ENCODE results near the gene ZNF460.

Gene ZNF460

GRCh38 chr19:57327993-57328392, 47.7 kb downstream of the ZNF460 start:
- DNase-seq, result no peak
- Histone ChIP-seq H3K27ac (ENCODE audit: insufficient read depth, low read length, poor library complexity, severe bottlenecking) (no peak overlapping the region), H3K27me3 (replicated peaks; ENCODE audit: control insufficient read depth, insufficient read depth, low read length, poor library complexity, severe bottlenecking) (no peaks in the 10 kb centered on the region), H3K4me1 (ENCODE audit: control insufficient read depth, insufficient read depth, low read length, poor library complexity, severe bottlenecking) (peaks cover 4% of the 10 kb centered on the region), H3K9me3 (ENCODE audit: control insufficient read depth, low read length) (peaks cover 21% of the 10 kb centered on the region), H3K36me3 (ENCODE audit: control insufficient read depth, insufficient read depth, low read length) (peaks cover 58% of the 10 kb centered on the region), H3K4me3 (ENCODE audit: insufficient read depth, low read depth, low read length, poor library complexity, severe bottlenecking) (no peak overlapping the region)

- no peak overlapping the region for H3K4me3 ChIP-seq (ENCODE audit: insufficient read depth, low read depth, low read length, poor library complexity, severe bottlenecking)
- H3K9me3 ChIP-seq (ENCODE audit: control insufficient read depth, low read length), result no peaks in the 10 kb centered on the region
- peaks cover 4% of the 10 kb centered on the region for H3K4me1 ChIP-seq (ENCODE audit: control insufficient read depth, insufficient read depth, low read length, poor library complexity, severe bottlenecking)
- no peak for DNase-seq
- no peaks in the 10 kb centered on the region for H3K27me3 ChIP-seq (replicated peaks; ENCODE audit: control insufficient read depth, insufficient read depth, low read length, poor library complexity, severe bottlenecking)
- H3K27ac ChIP-seq (ENCODE audit: insufficient read depth, low read length, poor library complexity, severe bottlenecking), result no peak overlapping the region
- no peaks in the 10 kb centered on the region for H3K36me3 ChIP-seq (ENCODE audit: control insufficient read depth, insufficient read depth, low read length)
These were observed 53.9 kb downstream of the ZNF460 start for GRCh38 chr19:57334191-57334590.

- H3K27me3 ChIP-seq (replicated peaks; ENCODE audit: control insufficient read depth, insufficient read depth, low read length, poor library complexity, severe bottlenecking), result no peaks in the 10 kb centered on the region
- H3K27ac ChIP-seq (ENCODE audit: insufficient read depth, low read length, poor library complexity, severe bottlenecking), result no peak overlapping the region
- no peak overlapping the region for H3K4me3 ChIP-seq (ENCODE audit: insufficient read depth, low read depth, low read length, poor library complexity, severe bottlenecking)
- no peaks in the 10 kb centered on the region for H3K36me3 ChIP-seq (ENCODE audit: control insufficient read depth, insufficient read depth, low read length)
- H3K9me3 ChIP-seq (ENCODE audit: control insufficient read depth, low read length), result no peaks in the 10 kb centered on the region
- H3K4me1 ChIP-seq (ENCODE audit: control insufficient read depth, insufficient read depth, low read length, poor library complexity, severe bottlenecking), result no peaks in the 10 kb centered on the region
- no peak for DNase-seq
These were observed 58.6 kb downstream of the ZNF460 start for GRCh38 chr19:57338877-57339276.

GRCh38 chr19:57342582-57342981, 62.3 kb downstream of the ZNF460 start:
- Histone ChIP-seq H3K4me3 (ENCODE audit: insufficient read depth, low read depth, low read length, poor library complexity, severe bottlenecking) (no peak overlapping the region), H3K27me3 (replicated peaks; ENCODE audit: control insufficient read depth, insufficient read depth, low read length, poor library complexity, severe bottlenecking) (no peaks in the 10 kb centered on the region), H3K27ac (ENCODE audit: insufficient read depth, low read length, poor library complexity, severe bottlenecking) (no peak overlapping the region), H3K4me1 (ENCODE audit: control insufficient read depth, insufficient read depth, low read length, poor library complexity, severe bottlenecking) (no peaks in the 10 kb centered on the region), H3K9me3 (ENCODE audit: control insufficient read depth, low read length) (no peaks in the 10 kb centered on the region), H3K36me3 (ENCODE audit: control insufficient read depth, insufficient read depth, low read length) (no peaks in the 10 kb centered on the region)
- DNase-seq, result no peak

All from effector memory CD4-positive, alpha-beta T cell (primary cell).